OCI-LY1 (cell line): ENCODE data around the gene NPHP1.
"Not testable (repeated sequence)": the region's sequence is repeated elsewhere in the genome, so short reads cannot be mapped to it uniquely, and the experiment has no call there.

ENCODE experiments used
- H2AFZ ChIP-seq: fragments of 200-600 bp; sonication (generic), shearing (Covaris generic); 2 replicates; pipeline ENCODE4 v1.6.0; 2014; ENCODE audit warnings: antibody characterized with exemption, mild to moderate bottlenecking, low read length
- H3F3A ChIP-seq: fragments of 200-600 bp; sonication (generic), shearing (Covaris generic); 2 replicates; pipeline ENCODE4 v1.6.0; 2014; ENCODE audit warnings: mild to moderate bottlenecking, antibody characterized with exemption, low read length, moderate library complexity; ENCODE audit not compliant: insufficient read depth
- H3K27ac ChIP-seq: fragments of 200-600 bp; sonication (generic); 2 replicates; pipeline ENCODE4 v1.5.1; 2014; ENCODE audit warnings: low read length, mixed run types, mild to moderate bottlenecking, low read depth; ENCODE audit not compliant: poor library complexity, severe bottlenecking
- H3K27me3 ChIP-seq: fragments of 200-600 bp; sonication (generic); 2 replicates; pipeline ENCODE4 v1.6.0; 2014; ENCODE audit warnings: antibody characterized with exemption, mild to moderate bottlenecking, low read length, moderate library complexity; ENCODE audit not compliant: insufficient read depth
- H3K36me3 ChIP-seq: fragments of 200-600 bp; sonication (generic); 2 replicates; pipeline ENCODE4 v1.6.1; 2014; ENCODE audit warnings: mild to moderate bottlenecking, antibody characterized with exemption, low read length, moderate library complexity, mixed read lengths; ENCODE audit not compliant: insufficient read depth
- H3K4me1 ChIP-seq: fragments of 200-600 bp; sonication (generic); 2 replicates; pipeline ENCODE4 v1.5.1; 2014; ENCODE audit warnings: mild to moderate bottlenecking, low read length, moderate library complexity; ENCODE audit not compliant: insufficient read depth, severe bottlenecking
- H3K4me2 ChIP-seq: fragments of 200-600 bp; sonication (generic), shearing (Covaris generic); 2 replicates; pipeline ENCODE4 v1.6.1; 2014; ENCODE audit warnings: low read length
- H3K4me3 ChIP-seq: fragments of 200-600 bp; sonication (generic); 2 replicates; pipeline ENCODE4 v1.5.1; 2014; ENCODE audit warnings: low read length, low read depth, mild to moderate bottlenecking, mixed read lengths; ENCODE audit not compliant: poor library complexity, severe bottlenecking
- H3K79me2 ChIP-seq: fragments of 200-600 bp; shearing (Covaris generic); 2 replicates; pipeline ENCODE4 v1.6.1; 2016; ENCODE audit warnings: mixed run types, low read length, mixed read lengths; ENCODE audit not compliant: insufficient read depth
- H3K9ac ChIP-seq: fragments of 200-600 bp; sonication (generic), shearing (Covaris generic); 2 replicates; pipeline ENCODE4 v1.6.1; 2014; ENCODE audit warnings: mild to moderate bottlenecking, low read length, mixed read lengths
- H3K9me2 ChIP-seq: fragments of 200-600 bp; sonication (generic), shearing (Covaris generic); 2 replicates; pipeline ENCODE4 v1.6.1; 2014; ENCODE audit warnings: low read depth, mild to moderate bottlenecking, low read length, mixed read lengths
- H3K9me3 ChIP-seq: fragments of 200-600 bp; shearing (Covaris generic); 2 replicates; pipeline ENCODE4 v1.6.1; 2014; ENCODE audit warnings: low read length, mixed read lengths
- H4K20me1 ChIP-seq: fragments of 200-600 bp; sonication (generic), shearing (Covaris generic); 2 replicates; pipeline ENCODE4 v1.6.0; 2016; ENCODE audit warnings: mild to moderate bottlenecking, low read length; ENCODE audit not compliant: insufficient read depth
- CTCF ChIP-seq: fragments of 200-600 bp; sonication (generic), shearing (Covaris generic); IDR thresholded peaks from 2 replicates; pipeline ENCODE4 v1.5.1; 2017; ENCODE audit warnings: mild to moderate bottlenecking, antibody characterized with exemption, low read length, moderate library complexity, mixed read lengths
- EZH2 ChIP-seq: fragments of 200-600 bp; sonication (generic), shearing (Covaris generic); IDR thresholded peaks from 2 replicates; pipeline ENCODE4 v1.8.0; 2017; ENCODE audit warnings: borderline replicate concordance, mixed run types, mild to moderate bottlenecking, antibody characterized with exemption, low read length, moderate library complexity, mixed read lengths

The NPHP1 gene

DNA sequence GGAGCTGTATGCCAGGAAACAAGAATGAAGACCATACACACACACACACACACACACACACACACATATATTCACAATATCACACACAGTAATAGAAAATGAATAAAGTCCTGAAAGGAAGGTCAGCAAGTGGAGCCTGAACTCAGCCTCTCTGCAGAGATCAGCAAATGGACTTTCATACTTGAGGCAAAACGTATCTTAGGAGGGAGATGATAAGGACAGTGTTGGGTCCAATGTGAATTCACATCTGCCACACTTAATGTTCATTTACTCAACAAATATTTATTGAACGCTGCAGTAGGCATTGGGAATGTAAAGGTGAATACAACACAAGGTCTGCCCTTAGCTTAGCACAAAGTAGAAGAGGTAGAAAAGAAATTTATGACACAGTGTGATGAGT lies 10.3 kb upstream of the NPHP1 start:
- H3K9me3 ChIP-seq = no peaks in the 10 kb centered on the region
- H3K36me3 ChIP-seq = peaks cover 10% of the 10 kb centered on the region
- H3K4me1 ChIP-seq = peaks cover 8% of the 10 kb centered on the region
- no peaks in the 10 kb centered on the region for H3F3A ChIP-seq
- H3K4me3 ChIP-seq = no peak overlapping the region
- TF ChIP-seq CTCF = no peak
- H3K27ac ChIP-seq = no peak overlapping the region
- no peaks in the 10 kb centered on the region for H3K9me2 ChIP-seq
- H3K27me3 ChIP-seq = peaks cover 3% of the 10 kb centered on the region; the same call in 1 of the 2 replicates
- no peak overlapping the region for H2AFZ ChIP-seq
- no peak overlapping the region for H3K9ac ChIP-seq
- no peaks in the 10 kb centered on the region for H4K20me1 ChIP-seq
- H3K4me2 ChIP-seq = no peak overlapping the region
- H3K79me2 ChIP-seq = 0 out of 2 replicates have a peak, but pooled peaks cover 6% of the 10 kb centered on the region

DNA sequence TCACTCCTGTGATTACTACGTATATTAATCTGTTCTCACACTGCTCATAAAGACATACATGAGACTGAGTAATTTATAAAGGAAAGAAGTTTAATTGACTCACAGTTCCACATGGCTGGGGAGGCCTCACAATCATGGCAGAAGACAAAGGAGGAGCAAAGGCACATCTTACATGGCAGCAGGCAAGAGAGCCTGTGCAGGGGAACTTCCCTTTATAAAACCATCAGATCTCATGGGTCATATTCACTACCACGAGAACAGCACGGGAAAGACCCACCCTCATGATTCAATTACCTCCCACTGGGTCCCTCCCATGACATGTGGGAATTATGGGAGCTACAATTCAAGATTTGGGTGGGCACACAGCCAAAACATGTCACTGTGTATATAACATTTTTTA lies 8.7 kb upstream of the NPHP1 start:
- not testable (repeated sequence) for H3K9ac ChIP-seq, H3K4me2 ChIP-seq, H2AFZ ChIP-seq

GRCh38 chr2:110211938-110212858 lies 7.4 kb upstream of the NPHP1 start, which contains the start of gene MTLN:
Gene MTLN (minus strand): TSS chr2:110212547. CDS start chr2:110212525, 22 bp downstream.
- Histone ChIP-seq H3F3A (no peaks in the 10 kb centered on the region), H2AFZ (peak within 1 kb of the TSS; percentile 87), H3K27ac (peak within 1 kb of the TSS; percentile 7), H3K4me1 (peaks cover 8% of the 10 kb centered on the region), H3K9ac (peak within 1 kb of the TSS; percentile 96), H3K4me2 (peak within 1 kb of the TSS; percentile 97), H3K4me3 (peak within 1 kb of the TSS; percentile 98), H4K20me1 (no peaks in the 10 kb centered on the region), H3K79me2 (0 out of 2 replicates have a peak, but pooled peaks cover 6% of the 10 kb centered on the region), H3K36me3 (peaks cover 16% of the 10 kb centered on the region), H3K27me3 (peaks cover 3% of the 10 kb centered on the region; the same call in 1 of the 2 replicates), H3K9me3 (no peaks in the 10 kb centered on the region), H3K9me2 (no peaks in the 10 kb centered on the region)
- no peak for TF ChIP-seq CTCF
- no peak for TF ChIP-seq EZH2

More for the DNA sequence above, 8.7 kb upstream of the NPHP1 start:
- H3K79me2 ChIP-seq, H3F3A ChIP-seq, H3K9me3 ChIP-seq, H3K27ac ChIP-seq, H4K20me1 ChIP-seq, H3K9me2 ChIP-seq, H3K4me1 ChIP-seq, H3K4me3 ChIP-seq, H3K27me3 ChIP-seq: not testable (repeated sequence)
- H3K36me3 ChIP-seq = peaks cover 16% of the 10 kb centered on the region
